ENCODE results near the gene XYLT1. TPM values are rescaled to one million over a fixed set of nuclear protein-coding genes. Genes with fewer than 3 reads are reported as not detected.

XYLT1 gene
- total RNA-seq, 1 donor from 2014 or later = under 0.01 TPM

DNA sequence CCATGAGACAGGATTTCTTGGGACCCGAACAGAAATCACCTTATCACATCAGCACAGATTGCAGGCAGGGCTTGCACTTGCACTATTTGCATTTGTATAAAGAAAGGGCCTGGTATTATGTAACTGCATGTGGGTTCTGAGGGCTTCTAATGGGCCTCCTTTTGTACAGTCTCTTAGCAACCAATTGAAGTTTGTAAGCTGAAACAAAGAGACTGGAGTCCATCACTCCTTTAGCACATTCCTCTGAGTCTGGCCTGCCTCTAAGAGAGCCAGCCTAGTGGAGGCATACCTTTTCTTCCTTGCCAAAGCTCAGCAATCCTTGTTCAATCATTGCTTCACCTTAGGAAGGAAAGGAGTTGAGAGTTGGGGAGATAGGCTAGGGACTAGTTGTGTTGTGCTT, 387.1 kb downstream of the XYLT1 start:
- Histone ChIP-seq H3K36me3 (ENCODE audit: control insufficient read depth, insufficient read depth, low read length) (no peaks in the 10 kb centered on the region), H3K4me3 (ENCODE audit: low read depth, low read length) (no peak overlapping the region), H3K27me3 (ENCODE audit: control insufficient read depth, insufficient read depth, low read length) (no peaks in the 10 kb centered on the region)
- FAIRE-seq (no peak), DNase-seq (ENCODE audit: low read depth) (no peak)
- TF ChIP-seq, protein P1, sequence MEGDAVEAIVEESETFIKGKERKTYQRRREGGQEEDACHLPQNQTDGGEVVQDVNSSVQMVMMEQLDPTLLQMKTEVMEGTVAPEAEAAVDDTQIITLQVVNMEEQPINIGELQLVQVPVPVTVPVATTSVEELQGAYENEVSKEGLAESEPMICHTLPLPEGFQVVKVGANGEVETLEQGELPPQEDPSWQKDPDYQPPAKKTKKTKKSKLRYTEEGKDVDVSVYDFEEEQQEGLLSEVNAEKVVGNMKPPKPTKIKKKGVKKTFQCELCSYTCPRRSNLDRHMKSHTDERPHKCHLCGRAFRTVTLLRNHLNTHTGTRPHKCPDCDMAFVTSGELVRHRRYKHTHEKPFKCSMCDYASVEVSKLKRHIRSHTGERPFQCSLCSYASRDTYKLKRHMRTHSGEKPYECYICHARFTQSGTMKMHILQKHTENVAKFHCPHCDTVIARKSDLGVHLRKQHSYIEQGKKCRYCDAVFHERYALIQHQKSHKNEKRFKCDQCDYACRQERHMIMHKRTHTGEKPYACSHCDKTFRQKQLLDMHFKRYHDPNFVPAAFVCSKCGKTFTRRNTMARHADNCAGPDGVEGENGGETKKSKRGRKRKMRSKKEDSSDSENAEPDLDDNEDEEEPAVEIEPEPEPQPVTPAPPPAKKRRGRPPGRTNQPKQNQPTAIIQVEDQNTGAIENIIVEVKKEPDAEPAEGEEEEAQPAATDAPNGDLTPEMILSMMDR (IDR thresholded peaks at IDR 0.05; ENCODE audit: insufficient read depth, low read length, severe bottlenecking) = no peak

DNA sequence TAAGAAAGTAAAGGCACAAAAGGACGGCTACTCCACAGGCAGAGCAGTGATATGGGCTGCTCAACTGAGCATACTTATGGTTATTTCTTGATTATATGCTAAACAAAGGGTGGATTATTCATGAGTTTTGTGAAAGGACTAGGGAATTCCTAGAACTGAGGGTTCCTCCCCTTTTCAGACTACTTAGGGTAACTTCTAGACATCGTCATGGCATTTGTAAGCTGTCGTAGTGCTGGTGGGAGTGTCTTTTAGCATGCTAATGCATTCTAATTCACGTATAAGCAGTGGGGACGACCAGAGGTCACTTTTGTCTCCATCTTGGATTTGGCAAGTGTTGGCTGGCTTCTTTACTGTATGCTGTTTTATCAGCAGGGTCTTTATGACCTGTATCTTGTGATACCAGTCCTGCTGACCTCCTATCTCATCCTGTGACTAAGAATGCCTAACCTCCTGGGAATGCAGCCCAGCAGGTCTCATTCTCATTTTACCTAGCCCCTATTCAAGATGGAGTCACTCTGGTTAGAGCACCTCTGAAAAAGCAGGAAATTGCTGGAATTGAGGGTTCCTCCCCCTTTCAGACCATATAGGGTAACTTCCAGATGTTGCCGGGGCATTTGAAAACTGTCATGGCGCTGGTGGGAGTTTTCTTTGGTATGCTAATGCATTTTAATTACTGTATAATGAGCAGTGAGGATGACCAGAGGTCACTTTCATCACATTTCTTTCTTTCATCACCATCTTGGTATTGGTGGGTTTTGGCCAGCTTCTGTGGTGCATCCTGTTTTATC, 388.5 kb downstream of the XYLT1 start:
- DNase-seq (ENCODE audit: low read depth) (no peak), FAIRE-seq (no peak)
- H3K36me3 ChIP-seq (ENCODE audit: control insufficient read depth, insufficient read depth, low read length) = no peaks in the 10 kb centered on the region
- TF ChIP-seq, protein P1 (IDR thresholded peaks at IDR 0.05; ENCODE audit: insufficient read depth, low read length, severe bottlenecking) = no peak
- H3K4me3 ChIP-seq (ENCODE audit: low read depth, low read length) = no peak overlapping the region
- H3K27me3 ChIP-seq (ENCODE audit: control insufficient read depth, insufficient read depth, low read length) = no peaks in the 10 kb centered on the region

DNA sequence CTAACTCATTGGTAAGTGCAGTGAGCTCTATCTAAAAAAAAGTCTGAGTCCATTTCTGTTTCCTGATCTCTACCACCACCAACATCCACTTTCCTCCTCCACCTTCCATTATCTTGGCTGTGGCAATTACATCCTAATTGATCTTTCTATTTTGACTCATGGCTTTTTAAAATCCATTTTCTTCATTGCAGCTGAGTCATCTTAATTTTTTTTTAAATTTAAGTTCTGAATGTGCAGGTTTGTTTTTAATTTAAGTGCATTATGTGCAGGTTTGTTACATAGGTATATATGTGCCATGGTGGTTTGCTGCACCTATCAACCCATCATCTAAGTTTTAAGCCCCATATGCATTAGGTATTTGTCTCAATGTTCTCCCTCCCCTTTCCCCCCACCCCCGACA, 390.7 kb downstream of the XYLT1 start:
- no peaks in the 10 kb centered on the region for H3K27me3 ChIP-seq (ENCODE audit: control insufficient read depth, insufficient read depth, low read length)
- TF ChIP-seq, protein P1 (IDR thresholded peaks at IDR 0.05; ENCODE audit: insufficient read depth, low read length, severe bottlenecking) = no peak
- FAIRE-seq (no peak), DNase-seq (ENCODE audit: low read depth) (no peak)
- H3K36me3 ChIP-seq (ENCODE audit: control insufficient read depth, insufficient read depth, low read length) = no peaks in the 10 kb centered on the region
- H3K4me3 ChIP-seq (ENCODE audit: low read depth, low read length) = no peak overlapping the region

DNA sequence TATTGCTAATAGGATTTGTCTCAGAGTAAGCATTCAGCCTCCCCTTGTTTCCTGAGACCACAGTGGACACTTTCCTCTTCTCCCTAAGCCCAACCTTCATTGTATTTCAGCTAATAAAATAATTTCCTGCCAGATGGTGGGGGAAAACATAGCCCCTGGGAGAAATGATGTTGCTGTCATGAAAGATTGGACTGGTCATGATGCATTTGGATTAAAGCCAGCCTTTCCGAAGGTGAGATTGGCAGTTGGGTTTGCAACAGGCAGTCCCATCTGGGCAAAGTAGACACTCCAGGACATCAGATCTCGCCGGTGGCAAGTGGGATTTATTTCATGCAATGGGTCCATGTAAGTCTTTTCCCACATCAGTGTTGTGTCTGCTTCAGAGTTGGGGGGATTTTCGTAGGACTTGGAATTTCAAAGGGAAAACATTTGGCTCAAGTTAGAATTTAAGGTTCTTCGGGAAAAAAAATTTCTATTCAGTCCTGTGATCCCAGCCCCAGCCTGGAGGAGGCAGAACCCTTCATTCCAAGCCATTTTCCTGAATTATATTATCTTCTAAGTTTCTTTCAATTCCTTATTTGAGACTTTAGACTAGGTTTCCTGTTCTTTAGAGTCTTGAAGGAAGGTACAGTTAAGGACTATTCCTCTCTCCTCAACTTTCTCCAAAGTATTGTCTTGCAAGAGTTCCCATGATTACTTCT, 391.7 kb downstream of the XYLT1 start:
- no peak for DNase-seq (ENCODE audit: low read depth)
- Histone ChIP-seq H3K27me3 (ENCODE audit: control insufficient read depth, insufficient read depth, low read length) (no peaks in the 10 kb centered on the region), H3K4me3 (ENCODE audit: low read depth, low read length) (no peak overlapping the region), H3K36me3 (ENCODE audit: control insufficient read depth, insufficient read depth, low read length) (no peaks in the 10 kb centered on the region)
- TF ChIP-seq, protein P1 (IDR thresholded peaks at IDR 0.05; ENCODE audit: insufficient read depth, low read length, severe bottlenecking) = no peak
- FAIRE-seq = no peak

DNA sequence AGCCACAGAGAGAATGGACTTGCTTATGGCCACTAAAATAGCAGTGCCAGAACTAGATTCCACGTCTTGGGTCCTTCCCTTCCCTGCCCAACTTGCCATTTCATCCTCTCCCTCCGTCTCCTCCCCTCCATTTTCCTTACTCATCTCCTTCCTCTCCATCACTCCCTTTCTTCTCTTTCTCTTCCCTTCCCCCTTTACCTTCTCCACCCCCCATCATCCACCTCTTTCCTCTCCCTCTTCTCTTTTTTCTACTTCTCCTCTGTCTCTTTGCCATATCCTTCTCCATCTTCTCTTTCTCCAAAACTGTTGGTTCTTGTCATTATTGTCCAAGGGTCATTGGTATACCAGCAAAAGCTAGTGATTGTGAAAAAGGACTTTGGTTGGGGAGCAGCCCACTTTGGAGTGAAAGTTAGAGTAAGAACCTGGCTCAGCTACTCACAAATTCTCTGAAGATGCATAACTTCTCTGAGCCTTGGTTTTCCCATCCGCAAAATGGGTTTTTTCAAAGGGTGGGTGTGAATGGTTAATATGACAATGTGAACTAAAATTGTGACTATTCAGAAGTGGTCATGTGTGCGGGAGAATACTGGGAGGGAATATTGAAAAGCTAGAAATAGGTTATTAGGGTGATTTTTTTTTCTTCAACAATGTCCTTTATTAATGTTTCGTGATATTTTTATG, 393.8 kb downstream of the XYLT1 start:
- no peak for FAIRE-seq
- Histone ChIP-seq H3K36me3 (ENCODE audit: control insufficient read depth, insufficient read depth, low read length) (no peaks in the 10 kb centered on the region), H3K27me3 (ENCODE audit: control insufficient read depth, insufficient read depth, low read length) (no peaks in the 10 kb centered on the region), H3K4me3 (ENCODE audit: low read depth, low read length) (no peak overlapping the region)
- DNase-seq (ENCODE audit: low read depth) = no peak
- TF ChIP-seq, protein P1 (IDR thresholded peaks at IDR 0.05; ENCODE audit: insufficient read depth, low read length, severe bottlenecking) = no peak

Measured in bronchial epithelial cell (primary cell).